K562 (cell line): ENCODE results near the gene PHYKPL. TPM values are rescaled to one million over a fixed set of nuclear protein-coding genes. Genes with fewer than 3 reads are reported as not detected.

ENCODE experiments used
- ARID2 ChIP-seq: fragments of 450-650 bp; IDR thresholded peaks from 2 replicates; pipeline ENCODE4 v1.6.1; 2017; ENCODE audit warnings: antibody characterized with exemption, mild to moderate bottlenecking
- GABPB1 ChIP-seq: sonication (generic); formaldehyde crosslinking; IDR thresholded peaks from 2 replicates; pipeline ENCODE4 v1.8.0; 2022; ENCODE audit warnings: mild to moderate bottlenecking, missing genetic modification reagents
- KLF10 ChIP-seq: fragments of 250-450 bp; sonication (Bioruptor Pico); IDR thresholded peaks from 2 replicates; pipeline ENCODE4 v1.6.1; 2021; ENCODE audit warnings: matching md5 sums
- MCM3 ChIP-seq: fragments of 450-650 bp; IDR thresholded peaks from 2 replicates; pipeline ENCODE4 v1.6.1; 2016
- MNT ChIP-seq, 2 experiments: fragments of 450-650 bp; conservative IDR thresholded peaks; 2 replicates each; pipeline ENCODE4 v1.6.1; 2017; ENCODE audit warnings: mild to moderate bottlenecking in 2 of 2, moderate library complexity in 2 of 2
- MYC ChIP-seq, 2 experiments: fragments of 250-450 bp in 1 of 2; sonication (Bioruptor Pico) in 1 of 2; IDR thresholded peaks; 2 replicates each; pipeline versions ENCODE4 v1.5.1 to v1.6.1; 2012 to 2021; ENCODE audit warnings: low read depth in 2 of 2, borderline replicate concordance in 1 of 2, improper control_type of control experiment in 1 of 2, low read length in 1 of 2, mild to moderate bottlenecking in 1 of 2, moderate library complexity in 1 of 2
- PHF20 ChIP-seq: fragments of 450-650 bp; IDR thresholded peaks from 2 replicates; pipeline ENCODE4 v1.6.1; 2018; ENCODE audit not compliant: partially characterized antibody
- PKNOX1 ChIP-seq: fragments of 450-650 bp; IDR thresholded peaks from 2 replicates; pipeline ENCODE4 v1.6.1; 2016
- ZEB2 ChIP-seq: fragments of 450-650 bp; IDR thresholded peaks from 2 replicates; pipeline ENCODE4 v1.6.1; 2016
- polyA plus RNA-seq, 8 experiments: library from polyadenylated mRNA; depleted of rRNA in 4 of 8; stranded (reverse) in 5 of 8; unstranded in 3 of 8; fragments of >200 nt; fragmentation: Nextera tagmentation in 2 of 8; fragmentation: Illumina TruSeq in 1 of 8; extraction: Ambion mirVana in 2 of 8; extraction: Trizol in 1 of 8; gene quantifications; 2 replicates each; pipeline versions ENCODE4 v1.2.1 to v1.2.3, GENCODE V29; 2011 to 2014; ENCODE audit warnings: inconsistent platforms in 1 of 8, missing spikeins in 1 of 8
- total RNA-seq, 7 experiments: library from RNA; depleted of rRNA in 6 of 7; stranded (reverse); fragments of >200 nt in 6 of 7; fragmentation: Illumina TruSeq in 2 of 7; extraction: Trizol in 2 of 7; gene quantifications; 2 replicates each; pipeline versions ENCODE4 v1.2.1 to v1.2.3, GENCODE V29; 2011 to 2021; ENCODE audit warnings: low replicate concordance in 1 of 7
- TF ChIP-seq, protein P1 (sequence below): sonication (generic); formaldehyde crosslinking; IDR thresholded peaks from 2 replicates; pipeline ENCODE4 v1.8.1; 2023; ENCODE audit warnings: mild to moderate bottlenecking, missing genetic modification reagents
- TF ChIP-seq, protein P2 (sequence below): IDR thresholded peaks from 2 replicates; pipeline ENCODE4 v1.6.1; 2016; ENCODE audit warnings: missing genetic modification characterization, missing compliant biosample characterization

PHYKPL gene
- total and polyA plus RNA-seq, 9 of the 15 experiments (the other 6 are each of a cell fraction or from before 2014, with no cell fraction given) = 4.7 to 34.7 (median 18.6) TPM

GRCh38 chr5:178163772-178164735, 68.5 kb downstream of the PHYKPL start (continued):
- TF ChIP-seq PKNOX1 (peak; percentile 47), MYC (IDR thresholded peaks at IDR 0.05; ENCODE audit: low read depth, low read length) (peak; percentile 44; the same call in 1 of the 2 replicates), MYC (CRISPR knock-in tag; IDR thresholded peaks at IDR 0.05; ENCODE audit: borderline replicate concordance, low read depth) (no peak), ZEB2 (no peak), ARID2 (peak; percentile 89), GABPB1 (CRISPR knock-in tag) (peak; percentile 63), PHF20 (peak; percentile 41), KLF10 (no peak), MNT (conservative IDR thresholded peaks at IDR 0.05) (peak in 1 of 2 experiments; percentile 25; a peak in 1 of 4 replicates), MCM3 (no peak)
- TF ChIP-seq, protein P1, sequence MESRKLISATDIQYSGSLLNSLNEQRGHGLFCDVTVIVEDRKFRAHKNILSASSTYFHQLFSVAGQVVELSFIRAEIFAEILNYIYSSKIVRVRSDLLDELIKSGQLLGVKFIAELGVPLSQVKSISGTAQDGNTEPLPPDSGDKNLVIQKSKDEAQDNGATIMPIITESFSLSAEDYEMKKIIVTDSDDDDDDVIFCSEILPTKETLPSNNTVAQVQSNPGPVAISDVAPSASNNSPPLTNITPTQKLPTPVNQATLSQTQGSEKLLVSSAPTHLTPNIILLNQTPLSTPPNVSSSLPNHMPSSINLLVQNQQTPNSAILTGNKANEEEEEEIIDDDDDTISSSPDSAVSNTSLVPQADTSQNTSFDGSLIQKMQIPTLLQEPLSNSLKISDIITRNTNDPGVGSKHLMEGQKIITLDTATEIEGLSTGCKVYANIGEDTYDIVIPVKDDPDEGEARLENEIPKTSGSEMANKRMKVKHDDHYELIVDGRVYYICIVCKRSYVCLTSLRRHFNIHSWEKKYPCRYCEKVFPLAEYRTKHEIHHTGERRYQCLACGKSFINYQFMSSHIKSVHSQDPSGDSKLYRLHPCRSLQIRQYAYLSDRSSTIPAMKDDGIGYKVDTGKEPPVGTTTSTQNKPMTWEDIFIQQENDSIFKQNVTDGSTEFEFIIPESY = peak; percentile 67
- TF ChIP-seq, protein P2, sequence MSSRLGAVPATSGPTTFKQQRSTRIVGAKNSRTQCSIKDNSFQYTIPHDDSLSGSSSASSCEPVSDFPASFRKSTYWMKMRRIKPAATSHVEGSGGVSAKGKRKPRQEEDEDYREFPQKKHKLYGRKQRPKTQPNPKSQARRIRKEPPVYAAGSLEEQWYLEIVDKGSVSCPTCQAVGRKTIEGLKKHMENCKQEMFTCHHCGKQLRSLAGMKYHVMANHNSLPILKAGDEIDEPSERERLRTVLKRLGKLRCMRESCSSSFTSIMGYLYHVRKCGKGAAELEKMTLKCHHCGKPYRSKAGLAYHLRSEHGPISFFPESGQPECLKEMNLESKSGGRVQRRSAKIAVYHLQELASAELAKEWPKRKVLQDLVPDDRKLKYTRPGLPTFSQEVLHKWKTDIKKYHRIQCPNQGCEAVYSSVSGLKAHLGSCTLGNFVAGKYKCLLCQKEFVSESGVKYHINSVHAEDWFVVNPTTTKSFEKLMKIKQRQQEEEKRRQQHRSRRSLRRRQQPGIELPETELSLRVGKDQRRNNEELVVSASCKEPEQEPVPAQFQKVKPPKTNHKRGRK (tag) = peak; percentile 98
